HG03565 (cell line): Measurements from ENCODE around the gene ZNF605.
A peak's percentile ranks its signal among the peaks of the same experiment; 100 is the strongest.
"Not testable (repeated sequence)": the region's sequence is repeated elsewhere in the genome, so short reads cannot be mapped to it uniquely, and the experiment has no call there.

ENCODE experiments used
- ATAC-seq: cut with Tn5 transposase; IDR thresholded peaks from one replicate; pipeline ENCODE4 v1.9.1; 2021; ENCODE audit warnings: mild to moderate bottlenecking, moderate library complexity; ENCODE audit not compliant: unreplicated experiment

Gene ZNF605

DNA sequence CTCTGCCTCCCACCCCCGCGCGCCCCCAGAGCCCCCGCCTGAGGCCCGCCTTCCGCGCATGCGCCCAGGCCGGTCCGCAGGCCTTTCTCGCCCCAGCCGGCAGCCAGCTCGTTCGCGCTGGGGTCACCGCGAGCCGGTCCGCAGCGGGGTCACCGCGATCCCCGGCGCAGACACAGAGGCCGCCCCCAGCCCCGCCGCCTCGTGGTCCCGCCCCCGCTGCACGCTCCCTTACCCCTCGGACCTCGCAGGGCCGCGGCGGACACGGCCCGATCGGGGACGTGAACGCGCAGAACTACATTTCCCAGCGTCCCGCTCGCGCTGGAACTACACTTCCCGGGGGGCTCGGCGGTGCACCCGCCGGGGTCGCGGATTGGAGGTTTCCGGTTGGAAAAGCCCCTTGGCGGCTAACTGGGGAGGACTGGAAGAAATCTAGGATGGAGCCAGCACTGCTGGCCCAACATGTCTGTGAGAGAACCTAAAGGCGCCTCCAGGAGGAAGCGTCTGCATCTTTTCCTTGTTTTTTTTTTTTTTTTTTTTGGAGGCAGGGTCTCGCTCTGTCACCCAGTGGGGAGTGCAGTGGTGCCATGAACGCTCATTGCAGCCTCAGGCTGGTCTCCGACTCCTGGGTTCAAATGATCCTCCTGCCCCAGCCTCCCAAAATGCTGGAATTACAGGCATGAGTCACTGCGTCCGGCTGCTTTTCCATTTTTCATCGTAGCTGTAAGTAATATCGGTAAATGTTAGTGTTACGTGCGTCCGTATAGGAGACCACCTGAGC is at the start of gene ZNF605:
TSS of gene ZNF605 (minus strand) at position 296 of the 778 bp plus-strand sequence. CDS start 10,671 bp downstream, outside the sequence.
- peak; percentile 90 for ATAC-seq

DNA sequence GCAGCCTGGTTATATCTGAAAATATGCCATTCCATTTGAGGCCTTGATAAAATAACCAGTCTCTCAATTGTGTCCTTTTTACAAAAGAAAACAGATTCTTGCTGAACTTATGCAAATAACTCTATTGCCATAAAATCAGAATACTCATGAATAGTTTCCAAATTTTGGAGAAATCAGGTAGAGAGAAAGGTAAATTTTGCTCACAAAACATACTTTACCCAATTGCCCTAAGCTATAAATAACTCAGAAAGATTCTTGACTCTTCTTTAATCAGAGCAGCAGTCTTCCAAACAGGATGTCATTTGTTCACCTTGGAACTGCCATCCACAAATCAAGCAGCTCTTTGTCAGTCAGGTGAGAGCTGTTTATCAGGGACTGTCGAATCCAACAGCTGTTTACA is 42.6 kb upstream of the ZNF605 start:
- no peak for ATAC-seq

DNA sequence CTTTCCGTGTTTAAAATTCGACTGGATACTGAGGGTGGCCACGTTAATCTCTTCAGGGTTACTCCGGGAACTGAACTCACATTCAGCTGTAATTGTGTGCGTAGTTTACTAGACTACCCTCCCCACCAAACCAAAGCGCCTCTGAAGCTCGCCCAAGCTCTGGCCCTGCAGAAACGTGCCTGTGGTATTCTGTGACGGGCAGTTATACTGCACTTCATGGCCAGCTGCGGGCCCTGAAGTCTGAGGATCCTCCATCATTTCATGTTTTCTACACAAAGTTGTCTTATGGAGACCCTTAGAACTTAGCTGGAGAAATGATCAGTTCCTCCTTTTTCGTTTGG is 30.7 kb upstream of the ZNF605 start:
- ATAC-seq: no peak

DNA sequence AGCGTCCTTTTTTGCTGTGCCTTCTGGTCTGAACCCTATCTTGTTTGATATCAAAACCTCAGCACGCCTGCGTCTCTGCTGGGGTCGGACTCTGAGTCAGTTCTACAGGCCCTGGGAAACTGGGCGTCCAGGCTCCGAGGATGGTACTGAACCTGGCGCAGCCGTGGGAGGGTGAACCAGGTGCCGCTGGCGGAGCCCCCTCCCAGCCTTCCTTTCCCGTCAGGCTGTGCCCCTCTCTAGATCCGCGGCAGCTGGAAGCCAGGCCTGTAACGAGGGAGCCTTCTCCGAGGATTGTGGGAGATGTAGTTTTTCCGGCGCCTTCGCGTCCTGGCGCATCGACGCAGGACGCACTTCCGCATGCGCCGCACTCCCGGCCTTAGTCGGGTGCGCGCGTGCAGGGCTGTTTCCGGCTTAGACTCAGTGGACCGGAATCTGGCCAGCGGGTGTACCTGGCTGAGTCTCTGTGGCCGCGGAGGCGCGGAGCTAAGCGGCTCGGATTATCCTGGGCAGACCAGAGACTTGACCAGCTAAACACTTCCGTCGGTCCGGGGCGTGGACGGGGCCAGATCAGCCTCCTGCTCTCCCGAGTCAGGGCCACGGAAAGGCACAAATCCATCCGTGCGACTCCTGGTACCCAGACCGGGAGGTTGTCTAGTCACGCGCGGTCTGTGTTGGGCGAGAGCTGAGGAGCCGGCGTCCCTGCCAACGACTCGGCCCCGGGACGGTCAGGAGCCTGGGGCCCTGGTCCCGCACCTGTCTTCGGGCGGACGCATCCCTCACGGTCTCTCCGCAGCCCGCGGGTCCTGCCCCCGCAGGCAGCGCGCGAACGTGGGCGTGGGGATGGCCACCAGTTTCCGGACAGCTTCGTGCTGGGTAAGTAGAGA is 30.1 kb upstream of the ZNF605 start, which contains the start of gene ZNF26:
TSS of gene ZNF26 (plus strand) at position 367 of the 884 bp plus-strand sequence. CDS start at position 841, 474 bp downstream.
- peak; percentile 95 for ATAC-seq

DNA sequence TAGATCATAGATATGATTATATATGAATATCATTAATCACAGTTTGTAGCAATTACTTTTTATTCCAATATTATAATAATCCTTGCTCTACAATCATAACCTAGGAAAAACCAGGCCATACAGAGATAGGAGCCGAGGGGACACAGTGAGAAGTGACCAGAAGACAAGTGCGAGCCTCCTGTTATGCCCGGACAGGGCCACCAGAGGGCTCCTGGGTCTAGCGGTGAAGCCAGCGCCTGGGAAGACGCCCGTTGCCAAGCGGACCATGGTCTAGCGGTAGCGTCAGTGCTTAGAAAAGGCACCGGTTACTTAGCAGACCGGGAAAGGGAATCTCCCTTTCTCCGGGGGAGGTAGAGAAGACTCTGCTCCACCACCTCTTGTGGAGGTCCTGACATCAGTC is 20.8 kb upstream of the ZNF605 start:
- ATAC-seq: not testable (repeated sequence)

DNA sequence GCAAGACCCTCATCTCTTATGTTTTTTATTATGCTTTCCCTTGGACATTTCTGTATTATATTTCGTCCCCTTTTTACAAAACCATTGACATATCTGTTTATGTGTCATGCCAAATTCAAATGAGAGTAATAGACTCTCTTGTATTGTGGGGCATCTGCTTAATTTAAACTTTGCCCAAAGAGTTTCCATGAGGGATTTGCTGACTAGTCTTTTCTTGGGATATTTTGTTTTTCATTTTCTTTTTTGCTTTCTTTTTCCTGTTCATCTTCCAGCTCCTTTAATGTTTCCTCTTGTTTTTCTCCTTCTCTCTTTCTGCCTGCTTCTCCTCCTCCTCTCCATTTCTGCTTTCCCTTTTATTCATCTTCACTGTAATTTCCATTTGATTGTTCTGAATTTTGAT is 16.3 kb upstream of the ZNF605 start:
- ATAC-seq: no peak

DNA sequence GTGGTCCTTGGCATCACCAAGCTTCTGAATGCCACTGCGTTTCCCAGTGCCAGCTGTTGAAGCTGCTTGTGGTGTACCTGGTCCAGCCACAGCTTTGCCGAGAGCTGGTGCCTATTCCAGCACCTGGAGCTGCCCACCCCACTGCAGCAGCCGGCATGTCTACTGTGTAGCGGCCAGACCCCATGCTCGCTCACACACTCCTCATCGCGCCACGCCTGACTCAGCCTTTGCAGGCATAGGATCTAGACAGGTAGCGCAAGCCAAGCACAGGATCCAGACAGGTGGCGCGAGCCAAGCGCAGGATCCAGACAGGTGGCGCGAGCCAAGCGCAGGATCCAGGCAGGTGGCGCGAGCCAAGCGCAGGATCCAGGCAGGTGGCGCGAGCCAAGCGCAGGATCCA is 11.6 kb upstream of the ZNF605 start:
- no peak for ATAC-seq

DNA sequence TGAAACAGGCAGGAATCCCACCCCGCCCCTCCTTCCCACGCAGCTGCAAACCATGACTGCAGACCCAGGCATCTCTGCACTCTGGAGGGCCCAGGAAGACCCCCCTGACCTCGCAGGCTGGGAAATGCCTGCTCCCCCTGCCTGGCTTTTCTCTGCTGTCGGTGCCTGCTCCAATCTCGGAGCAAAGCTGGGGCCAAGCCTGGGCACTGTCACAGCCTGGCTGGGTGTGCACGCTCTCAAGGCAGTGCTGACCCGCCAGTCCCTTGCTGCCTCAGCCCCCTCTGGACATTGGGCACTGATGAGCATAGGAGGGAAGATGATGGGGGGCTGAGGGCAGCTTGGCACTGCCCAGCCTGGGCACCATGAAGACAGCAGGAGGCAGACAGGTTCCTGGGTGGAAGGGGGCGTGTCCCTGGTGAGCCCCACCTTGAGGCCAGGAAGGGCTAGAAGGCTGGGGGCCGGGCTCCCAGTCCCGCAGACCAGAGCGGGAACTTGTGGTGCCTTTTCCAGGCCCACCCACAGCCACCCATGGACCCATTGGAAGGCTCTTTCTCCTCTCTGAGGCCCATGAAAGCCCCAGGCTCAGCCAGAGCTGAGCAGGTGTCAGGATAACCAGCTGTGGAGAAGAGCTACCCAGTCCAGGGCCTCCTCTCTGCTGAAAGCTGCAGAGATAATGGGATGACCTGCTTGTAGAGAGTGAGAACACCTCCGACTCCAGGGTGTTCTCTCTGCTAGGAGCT is 10.7 kb upstream of the ZNF605 start:
- ATAC-seq: no peak

DNA sequence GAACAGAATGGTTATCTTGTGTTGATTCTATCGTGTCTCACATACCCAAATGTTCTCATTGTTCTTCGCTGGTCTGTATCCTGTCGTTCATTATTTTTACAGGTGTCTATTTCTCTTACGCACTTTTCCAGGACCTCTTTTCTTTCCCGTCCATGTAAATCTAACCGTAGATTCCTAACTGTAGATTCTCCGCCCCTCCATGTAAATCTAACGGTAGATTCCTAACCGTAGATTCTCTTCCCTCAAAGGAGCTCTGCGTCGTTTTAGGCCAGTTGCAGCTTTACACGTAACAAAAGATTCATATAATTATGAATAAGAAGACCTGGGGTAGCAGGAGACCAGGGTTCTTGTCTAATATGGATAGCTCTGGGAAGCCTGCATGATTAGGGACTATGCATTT is 9.7 kb upstream of the ZNF605 start:
- no peak for ATAC-seq

DNA sequence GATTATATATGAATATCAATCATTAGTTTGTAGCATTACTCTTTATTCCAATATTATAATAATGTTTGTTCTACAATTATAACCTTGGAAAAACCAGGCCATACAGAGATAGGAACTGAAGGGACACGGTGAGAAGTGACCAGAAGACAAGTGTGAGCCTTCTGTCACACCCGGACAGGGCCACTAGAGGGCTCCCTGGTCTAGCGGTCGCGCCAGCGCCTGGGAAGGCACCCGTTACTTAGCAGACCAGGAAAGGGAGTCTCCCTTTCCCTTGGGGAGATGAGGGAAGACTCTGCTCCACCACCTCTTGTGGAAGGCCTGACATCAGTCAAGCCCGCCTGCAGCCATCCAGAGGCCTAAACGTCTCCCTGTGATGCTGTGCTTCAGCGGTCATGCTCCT is 7.8 kb upstream of the ZNF605 start:
- not testable (repeated sequence) for ATAC-seq

DNA sequence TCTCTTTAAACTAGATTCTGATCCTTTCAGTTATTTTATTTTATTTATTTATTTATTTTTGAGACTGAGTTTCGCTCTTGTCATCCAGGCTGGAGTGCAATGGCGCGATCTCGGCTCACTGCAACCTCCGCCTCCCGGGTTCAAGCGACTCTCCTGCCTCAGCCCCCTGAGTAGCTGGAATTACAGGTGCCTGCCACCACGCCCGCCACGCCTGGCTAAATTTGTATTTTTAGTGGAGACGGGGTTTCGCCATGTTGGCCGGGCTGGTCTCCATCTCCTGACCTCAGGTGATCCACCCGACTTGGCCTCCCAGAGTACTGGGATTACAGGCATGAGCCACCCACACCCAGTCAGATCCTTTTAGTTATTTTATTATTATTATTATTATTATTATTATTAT is 5.7 kb upstream of the ZNF605 start:
- not testable (repeated sequence) for ATAC-seq

DNA sequence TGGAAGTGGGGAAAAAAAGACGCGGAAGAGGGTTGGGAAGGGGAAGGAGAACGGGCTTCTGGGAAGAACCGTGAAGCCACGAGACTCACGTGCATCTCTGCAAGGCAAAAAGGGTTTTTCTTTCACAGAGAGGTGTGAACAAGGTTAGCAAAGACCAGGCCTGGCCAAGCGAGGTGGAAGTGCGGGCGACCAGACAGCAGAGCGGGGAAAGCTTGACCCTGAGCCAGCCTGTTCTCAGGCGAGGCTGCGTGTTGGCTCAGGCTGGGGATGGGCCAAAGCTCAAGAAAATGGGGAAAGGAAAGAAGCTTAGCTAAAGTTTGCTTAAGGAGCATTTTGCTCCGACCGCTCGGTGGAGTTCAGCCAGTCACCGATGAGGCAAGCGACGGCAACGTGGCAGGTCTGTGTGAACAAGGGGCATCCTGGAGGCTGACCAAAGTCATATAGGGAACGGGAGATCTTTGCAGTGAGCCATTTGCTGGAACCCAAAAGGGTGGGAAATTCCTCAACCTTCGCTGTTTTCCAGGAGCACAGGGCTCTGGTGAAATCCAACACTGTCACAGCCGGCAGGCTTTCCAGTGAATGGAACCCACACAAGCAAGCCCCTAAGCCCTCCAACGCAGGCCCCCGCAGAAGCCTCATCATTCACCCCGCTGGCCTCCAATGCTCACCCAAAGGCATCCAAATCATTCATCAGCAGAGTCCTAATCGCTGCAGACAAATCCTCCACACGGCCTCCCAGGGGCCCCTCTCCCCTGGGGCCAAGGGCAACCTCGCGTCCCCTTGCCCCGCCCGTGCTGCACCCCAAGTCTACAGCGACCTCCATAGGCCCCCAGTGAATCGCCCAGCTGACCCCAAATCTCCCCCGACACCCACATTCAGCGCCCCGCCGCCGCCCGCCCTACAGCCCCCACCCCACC is 754 bp downstream of the ZNF605 start:
- ATAC-seq: peak; percentile 5

DNA sequence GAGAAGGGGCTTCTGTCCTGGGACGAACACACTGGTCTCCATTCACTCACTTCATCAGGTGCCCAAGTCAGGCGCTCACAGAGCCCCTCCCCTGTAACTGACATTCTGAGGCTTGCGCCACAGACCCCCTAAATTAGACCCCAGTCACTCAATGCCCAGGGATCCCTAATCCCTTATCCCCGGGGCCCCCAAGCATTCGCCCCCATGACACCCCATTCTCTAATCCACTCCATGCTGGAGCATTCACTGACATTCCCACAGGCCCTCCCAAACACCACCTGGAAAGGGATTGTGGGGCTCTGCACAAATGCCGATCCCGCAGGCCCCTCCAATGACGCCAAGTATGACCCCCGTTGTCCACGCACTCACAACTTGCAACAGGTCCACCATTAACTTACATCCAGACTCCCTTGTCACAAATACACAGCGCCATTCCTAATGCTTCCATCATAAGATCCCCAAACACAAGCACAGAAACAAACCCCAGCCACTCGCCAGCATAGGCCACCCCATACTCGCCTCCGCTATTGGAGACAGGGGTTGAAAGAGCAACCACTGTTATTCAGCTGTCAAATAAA is 1.5 kb downstream of the ZNF605 start:
- ATAC-seq: no peak

DNA sequence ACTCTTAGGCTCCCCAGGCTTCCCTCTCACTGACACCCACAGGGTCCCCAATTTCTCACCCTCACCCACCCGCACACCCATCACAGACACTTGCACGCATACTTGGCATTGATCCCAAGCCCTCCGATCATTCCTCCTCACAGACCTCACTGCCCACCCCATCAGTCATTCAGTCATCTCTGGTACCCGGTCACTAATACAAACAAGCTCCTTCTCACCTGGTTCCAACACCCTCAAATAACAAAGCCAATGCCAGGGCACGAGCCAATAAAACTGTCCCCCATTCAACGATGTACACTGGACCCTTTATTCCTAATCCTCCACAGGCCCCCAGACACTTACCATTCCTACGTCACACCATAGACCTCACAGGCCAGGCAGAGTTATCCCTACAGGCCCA is 2.3 kb downstream of the ZNF605 start:
- no peak for ATAC-seq

DNA sequence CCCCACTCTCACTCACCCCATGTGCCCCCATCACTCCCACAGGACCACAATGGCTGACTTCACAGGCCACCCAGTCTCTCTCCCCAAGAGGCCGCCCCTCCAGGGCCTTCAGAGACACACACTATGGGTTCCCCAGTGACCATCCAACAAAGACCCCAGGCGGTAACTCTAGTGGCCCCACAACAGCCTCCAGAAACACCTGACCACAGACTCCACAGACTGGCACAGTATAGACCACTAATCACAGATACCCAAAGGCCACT is 3.0 kb downstream of the ZNF605 start:
- ATAC-seq: no peak

DNA sequence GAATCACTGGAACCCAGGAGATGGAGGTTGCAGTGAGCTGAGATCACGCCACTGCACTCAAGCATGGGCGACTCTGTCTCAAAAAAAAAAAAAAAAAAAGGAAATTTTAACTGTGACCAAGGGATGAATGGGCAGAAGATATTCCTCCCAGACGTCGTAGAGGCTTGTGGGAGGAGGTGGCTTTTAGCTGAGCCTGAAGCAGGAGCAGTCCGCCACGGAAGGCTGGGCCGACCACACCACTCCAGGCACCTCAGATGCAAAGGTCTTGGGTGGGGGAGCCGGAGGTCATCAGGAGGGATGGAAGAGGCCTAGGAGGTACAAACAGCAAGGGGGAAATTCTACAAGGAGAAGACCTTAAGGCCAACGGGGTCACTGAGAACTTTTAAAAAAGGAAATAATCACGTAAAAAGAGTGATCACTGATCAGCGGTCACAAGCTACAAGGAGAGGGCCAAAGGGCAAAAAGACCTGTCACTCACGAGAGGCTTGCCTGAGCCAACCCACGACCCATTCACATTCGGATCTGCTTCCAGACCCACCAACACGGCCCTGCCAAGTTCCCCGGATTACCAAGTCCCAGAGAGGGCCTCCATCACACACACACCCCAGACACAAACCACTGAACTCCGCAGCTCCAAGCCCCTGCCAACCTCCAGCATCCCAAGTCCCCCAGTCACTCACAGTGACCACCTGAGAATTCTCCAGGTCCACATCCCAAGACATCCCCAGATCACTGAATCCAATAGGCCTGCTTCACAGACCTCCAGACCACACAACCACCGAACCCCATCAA is 3.5 kb downstream of the ZNF605 start:
- no peak for ATAC-seq

DNA sequence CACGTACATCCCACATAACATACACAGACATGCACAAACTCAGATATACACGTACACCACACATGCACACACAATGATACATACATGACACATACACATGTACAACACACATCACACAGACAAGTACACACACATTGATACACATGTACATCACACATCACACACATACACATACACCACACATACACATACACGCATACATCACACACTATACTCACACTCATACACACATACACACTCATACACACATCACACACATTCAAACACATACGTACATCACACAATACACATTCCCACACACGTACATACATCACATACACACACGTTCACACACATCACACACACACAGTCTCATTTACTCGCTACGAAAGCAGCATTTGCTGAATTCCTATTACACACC is 4.5 kb downstream of the ZNF605 start:
- no peak for ATAC-seq

DNA sequence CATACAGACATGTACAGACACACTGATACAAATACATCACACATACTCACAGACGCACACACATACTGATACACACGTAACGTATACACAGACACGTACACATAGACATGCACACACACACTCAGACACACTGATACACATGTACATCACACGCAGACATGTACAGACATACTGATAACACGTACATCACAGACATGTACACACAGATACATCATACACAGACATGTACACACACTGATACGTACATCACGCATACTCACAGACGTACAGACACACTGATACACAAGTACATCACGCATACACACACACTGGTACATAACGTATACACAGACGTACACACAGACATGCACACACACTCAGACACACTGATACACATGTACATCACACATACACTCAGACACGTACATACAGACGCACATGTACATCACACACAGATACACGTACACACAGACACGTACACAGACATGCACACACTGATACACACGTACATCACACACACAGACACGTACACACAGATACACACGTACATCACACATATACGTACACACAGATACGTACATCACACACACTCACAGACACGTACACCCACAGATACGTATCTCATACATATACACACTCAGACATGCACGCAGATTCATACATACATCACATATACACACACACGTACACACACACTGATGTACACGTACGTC is 5.1 kb downstream of the ZNF605 start:
- ATAC-seq: no peak
